GM12892 (cell line): ENCODE measurements around the gene IFITM1.

ENCODE experiments used
- POLR2A ChIP-seq: IDR thresholded peaks from 2 replicates; pipeline ENCODE4 v1.6.1; 2011; ENCODE audit warnings: low read depth, low read length, control low read depth
- POLR2AphosphoS5 ChIP-seq: IDR thresholded peaks from 2 replicates; pipeline ENCODE4 v1.6.1; 2011; ENCODE audit warnings: low read depth, low read length, control low read depth

DNA sequence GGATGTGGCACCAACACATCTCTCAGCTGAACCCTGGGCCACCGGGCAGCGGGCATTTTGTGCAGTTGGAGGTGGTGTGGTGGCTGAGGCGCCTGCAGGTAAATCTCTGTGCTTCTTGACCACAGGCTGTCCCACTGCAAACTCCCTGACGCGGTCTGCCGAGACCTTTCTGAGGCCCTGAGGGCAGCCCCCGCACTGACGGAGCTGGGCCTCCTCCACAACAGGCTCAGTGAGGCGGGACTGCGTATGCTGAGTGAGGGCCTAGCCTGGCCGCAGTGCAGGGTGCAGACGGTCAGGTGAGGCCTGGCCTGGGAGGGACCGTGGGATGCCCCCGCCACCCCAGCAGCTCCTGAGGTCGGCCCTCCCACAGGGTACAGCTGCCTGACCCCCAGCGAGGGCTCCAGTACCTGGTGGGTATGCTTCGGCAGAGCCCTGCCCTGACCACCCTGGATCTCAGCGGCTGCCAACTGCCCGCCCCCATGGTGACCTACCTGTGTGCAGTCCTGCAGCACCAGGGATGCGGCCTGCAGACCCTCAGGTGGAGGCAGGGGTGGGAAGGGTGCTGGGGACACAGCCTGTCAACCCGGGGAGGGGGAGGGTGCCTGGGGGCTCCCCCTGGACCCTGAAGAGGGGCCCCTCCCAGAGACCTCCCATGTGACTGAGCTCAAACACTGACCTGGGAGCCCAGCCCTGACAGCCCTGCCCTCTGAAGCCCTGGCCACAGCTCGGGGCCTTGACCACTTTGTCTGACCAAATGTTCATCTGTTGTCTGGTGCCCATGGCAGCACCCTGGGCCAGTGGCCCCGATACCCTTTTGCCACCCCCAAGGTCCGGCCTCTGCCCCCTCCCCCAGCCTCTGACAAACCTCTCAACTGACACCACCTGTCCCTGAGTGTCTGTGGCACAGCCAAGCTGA is 29.5 kb upstream of the IFITM1 start:
- TF ChIP-seq POLR2A (no peak), POLR2AphosphoS5 (no peak)
